PFSK-1 (cell line): ENCODE data around the gene SIGLEC14.

Source experiments
- POLR2AphosphoS5 ChIP-seq: IDR thresholded peaks from 2 replicates; pipeline ENCODE4 v1.6.1; 2012; ENCODE audit warnings: low read depth, mild to moderate bottlenecking, control low read depth, low read length, moderate library complexity
- SIN3A ChIP-seq: IDR thresholded peaks from 2 replicates; pipeline ENCODE4 v1.6.1; 2012; ENCODE audit warnings: mild to moderate bottlenecking, low read length, moderate library complexity, borderline replicate concordance; ENCODE audit not compliant: insufficient read depth
- TF ChIP-seq, protein P1 (sequence below), 2 experiments: IDR thresholded peaks; 2 replicates each; pipeline versions ENCODE4 v1.6.1 to v1.8.0; 2011 to 2012; ENCODE audit warnings: low read depth in 2 of 2, low read length in 2 of 2, control low read depth in 1 of 2, inconsistent platforms in 1 of 2, mild to moderate bottlenecking in 1 of 2, moderate library complexity in 1 of 2; ENCODE audit not compliant: insufficient read depth in 1 of 2

GRCh38 chr19:51664997-51665396 lies 18.4 kb upstream of the SIGLEC14 start:
- TF ChIP-seq SIN3A (no peak), POLR2AphosphoS5 (no peak)
- TF ChIP-seq, protein P1, sequence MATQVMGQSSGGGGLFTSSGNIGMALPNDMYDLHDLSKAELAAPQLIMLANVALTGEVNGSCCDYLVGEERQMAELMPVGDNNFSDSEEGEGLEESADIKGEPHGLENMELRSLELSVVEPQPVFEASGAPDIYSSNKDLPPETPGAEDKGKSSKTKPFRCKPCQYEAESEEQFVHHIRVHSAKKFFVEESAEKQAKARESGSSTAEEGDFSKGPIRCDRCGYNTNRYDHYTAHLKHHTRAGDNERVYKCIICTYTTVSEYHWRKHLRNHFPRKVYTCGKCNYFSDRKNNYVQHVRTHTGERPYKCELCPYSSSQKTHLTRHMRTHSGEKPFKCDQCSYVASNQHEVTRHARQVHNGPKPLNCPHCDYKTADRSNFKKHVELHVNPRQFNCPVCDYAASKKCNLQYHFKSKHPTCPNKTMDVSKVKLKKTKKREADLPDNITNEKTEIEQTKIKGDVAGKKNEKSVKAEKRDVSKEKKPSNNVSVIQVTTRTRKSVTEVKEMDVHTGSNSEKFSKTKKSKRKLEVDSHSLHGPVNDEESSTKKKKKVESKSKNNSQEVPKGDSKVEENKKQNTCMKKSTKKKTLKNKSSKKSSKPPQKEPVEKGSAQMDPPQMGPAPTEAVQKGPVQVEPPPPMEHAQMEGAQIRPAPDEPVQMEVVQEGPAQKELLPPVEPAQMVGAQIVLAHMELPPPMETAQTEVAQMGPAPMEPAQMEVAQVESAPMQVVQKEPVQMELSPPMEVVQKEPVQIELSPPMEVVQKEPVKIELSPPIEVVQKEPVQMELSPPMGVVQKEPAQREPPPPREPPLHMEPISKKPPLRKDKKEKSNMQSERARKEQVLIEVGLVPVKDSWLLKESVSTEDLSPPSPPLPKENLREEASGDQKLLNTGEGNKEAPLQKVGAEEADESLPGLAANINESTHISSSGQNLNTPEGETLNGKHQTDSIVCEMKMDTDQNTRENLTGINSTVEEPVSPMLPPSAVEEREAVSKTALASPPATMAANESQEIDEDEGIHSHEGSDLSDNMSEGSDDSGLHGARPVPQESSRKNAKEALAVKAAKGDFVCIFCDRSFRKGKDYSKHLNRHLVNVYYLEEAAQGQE (IDR thresholded peaks at IDR 0.05; ENCODE audit: insufficient read depth in 1 of 2, low read depth in 2 of 2, low read length in 2 of 2): no peak
